ENCODE data around the gene CIAO3.

The CIAO3 gene

DNA sequence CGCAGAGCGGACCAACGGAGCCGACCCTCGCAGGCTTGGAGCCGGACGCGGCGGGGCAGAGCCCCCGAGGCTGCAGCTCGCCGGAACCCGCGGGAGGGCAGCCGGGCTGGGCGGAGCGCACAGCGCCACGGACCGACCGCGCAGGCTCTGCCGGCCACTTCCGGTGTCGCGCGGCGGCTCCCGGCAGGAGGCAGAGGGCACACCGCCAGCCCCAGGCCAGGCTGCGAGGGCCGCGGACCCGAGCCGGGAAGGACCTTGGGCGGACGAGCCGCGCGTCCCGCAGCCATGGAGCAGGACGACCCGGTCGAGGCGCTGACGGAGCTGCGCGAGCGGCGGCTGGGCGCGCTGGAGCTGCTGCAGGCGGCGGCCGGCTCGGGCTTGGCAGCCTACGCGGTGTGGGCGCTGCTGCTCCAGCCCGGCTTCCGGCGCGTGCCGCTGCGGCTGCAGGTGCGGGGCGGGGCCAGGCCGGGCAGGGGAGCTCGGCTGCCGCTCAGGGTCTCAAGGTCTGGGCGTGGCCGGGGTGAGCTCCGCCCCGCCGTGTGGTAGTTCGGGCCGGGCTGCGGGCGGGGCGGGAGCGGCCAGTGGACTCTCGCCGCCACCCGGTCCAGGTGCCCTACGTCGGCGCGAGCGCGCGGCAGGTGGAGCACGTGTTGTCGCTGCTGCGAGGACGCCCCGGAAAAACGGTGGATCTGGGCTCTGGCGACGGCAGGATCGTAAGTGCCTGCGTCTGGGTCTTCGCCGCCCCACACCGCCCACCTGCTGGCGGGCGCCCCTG is 19.6 kb downstream of the CIAO3 start, which contains the start of gene ANTKMT (continued):
- no peak for TF ChIP-seq ZNF23 (tag by site-specific recombination; IDR thresholded peaks at IDR 0.05; ENCODE audit: borderline replicate concordance)
- TF ChIP-seq ZNF792 (tag by site-specific recombination; IDR thresholded peaks at IDR 0.05), result no peak
- TF ChIP-seq ZNF596 (tag by site-specific recombination; IDR thresholded peaks at IDR 0.05), result peak; percentile 72
- peak; percentile 98; the same call in 1 of the 2 replicates for TF ChIP-seq ZNF561 (tag by site-specific recombination; IDR thresholded peaks at IDR 0.05; ENCODE audit: borderline replicate concordance)
- peak; percentile 88 for TF ChIP-seq ZNF660 (tag by site-specific recombination; IDR thresholded peaks at IDR 0.05)
- TF ChIP-seq ZNF76 (tag by site-specific recombination; IDR thresholded peaks at IDR 0.05; ENCODE audit: borderline replicate concordance, low read depth), result peak; percentile 49
- TF ChIP-seq, protein P1, sequence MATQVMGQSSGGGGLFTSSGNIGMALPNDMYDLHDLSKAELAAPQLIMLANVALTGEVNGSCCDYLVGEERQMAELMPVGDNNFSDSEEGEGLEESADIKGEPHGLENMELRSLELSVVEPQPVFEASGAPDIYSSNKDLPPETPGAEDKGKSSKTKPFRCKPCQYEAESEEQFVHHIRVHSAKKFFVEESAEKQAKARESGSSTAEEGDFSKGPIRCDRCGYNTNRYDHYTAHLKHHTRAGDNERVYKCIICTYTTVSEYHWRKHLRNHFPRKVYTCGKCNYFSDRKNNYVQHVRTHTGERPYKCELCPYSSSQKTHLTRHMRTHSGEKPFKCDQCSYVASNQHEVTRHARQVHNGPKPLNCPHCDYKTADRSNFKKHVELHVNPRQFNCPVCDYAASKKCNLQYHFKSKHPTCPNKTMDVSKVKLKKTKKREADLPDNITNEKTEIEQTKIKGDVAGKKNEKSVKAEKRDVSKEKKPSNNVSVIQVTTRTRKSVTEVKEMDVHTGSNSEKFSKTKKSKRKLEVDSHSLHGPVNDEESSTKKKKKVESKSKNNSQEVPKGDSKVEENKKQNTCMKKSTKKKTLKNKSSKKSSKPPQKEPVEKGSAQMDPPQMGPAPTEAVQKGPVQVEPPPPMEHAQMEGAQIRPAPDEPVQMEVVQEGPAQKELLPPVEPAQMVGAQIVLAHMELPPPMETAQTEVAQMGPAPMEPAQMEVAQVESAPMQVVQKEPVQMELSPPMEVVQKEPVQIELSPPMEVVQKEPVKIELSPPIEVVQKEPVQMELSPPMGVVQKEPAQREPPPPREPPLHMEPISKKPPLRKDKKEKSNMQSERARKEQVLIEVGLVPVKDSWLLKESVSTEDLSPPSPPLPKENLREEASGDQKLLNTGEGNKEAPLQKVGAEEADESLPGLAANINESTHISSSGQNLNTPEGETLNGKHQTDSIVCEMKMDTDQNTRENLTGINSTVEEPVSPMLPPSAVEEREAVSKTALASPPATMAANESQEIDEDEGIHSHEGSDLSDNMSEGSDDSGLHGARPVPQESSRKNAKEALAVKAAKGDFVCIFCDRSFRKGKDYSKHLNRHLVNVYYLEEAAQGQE (tag by site-specific recombination; IDR thresholded peaks at IDR 0.05), result no peak
- TF ChIP-seq ZNF658 (tag by site-specific recombination; IDR thresholded peaks at IDR 0.05), result no peak
- TF ChIP-seq ZSCAN16 (tag by site-specific recombination; IDR thresholded peaks at IDR 0.05), result no peak
- no peak for TF ChIP-seq ZFP37 (tag by site-specific recombination; IDR thresholded peaks at IDR 0.05)
- no peak for TF ChIP-seq ZNF133 (tag by site-specific recombination; IDR thresholded peaks at IDR 0.05)
- no peak for TF ChIP-seq ZNF16 (tag by site-specific recombination; IDR thresholded peaks at IDR 0.05; ENCODE audit: low read depth)
- no peak for TF ChIP-seq ZNF514 (tag by site-specific recombination; IDR thresholded peaks at IDR 0.05)
- TF ChIP-seq KLF9 (tag by site-specific recombination; IDR thresholded peaks at IDR 0.05; ENCODE audit: low read depth), result peak; percentile 52
- TF ChIP-seq, protein P2, sequence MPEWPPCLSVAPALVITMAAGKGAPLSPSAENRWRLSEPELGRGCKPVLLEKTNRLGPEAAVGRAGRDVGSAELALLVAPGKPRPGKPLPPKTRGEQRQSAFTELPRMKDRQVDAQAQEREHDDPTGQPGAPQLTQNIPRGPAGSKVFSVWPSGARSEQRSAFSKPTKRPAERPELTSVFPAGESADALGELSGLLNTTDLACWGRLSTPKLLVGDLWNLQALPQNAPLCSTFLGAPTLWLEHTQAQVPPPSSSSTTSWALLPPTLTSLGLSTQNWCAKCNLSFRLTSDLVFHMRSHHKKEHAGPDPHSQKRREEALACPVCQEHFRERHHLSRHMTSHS (tag by site-specific recombination; IDR thresholded peaks at IDR 0.05), result no peak
- no peak for TF ChIP-seq HOXA7 (CRISPR knock-in tag; IDR thresholded peaks at IDR 0.05; ENCODE audit: borderline replicate concordance)
- TF ChIP-seq ZFP69B (tag by site-specific recombination; IDR thresholded peaks at IDR 0.05), result no peak
- peak; percentile 69; the same call in 1 of the 2 replicates for TF ChIP-seq HIC1 (tag by site-specific recombination; IDR thresholded peaks at IDR 0.05)
- no peak for TF ChIP-seq PRDM1 (tag by site-specific recombination; IDR thresholded peaks at IDR 0.05)
- TF ChIP-seq, protein P3, sequence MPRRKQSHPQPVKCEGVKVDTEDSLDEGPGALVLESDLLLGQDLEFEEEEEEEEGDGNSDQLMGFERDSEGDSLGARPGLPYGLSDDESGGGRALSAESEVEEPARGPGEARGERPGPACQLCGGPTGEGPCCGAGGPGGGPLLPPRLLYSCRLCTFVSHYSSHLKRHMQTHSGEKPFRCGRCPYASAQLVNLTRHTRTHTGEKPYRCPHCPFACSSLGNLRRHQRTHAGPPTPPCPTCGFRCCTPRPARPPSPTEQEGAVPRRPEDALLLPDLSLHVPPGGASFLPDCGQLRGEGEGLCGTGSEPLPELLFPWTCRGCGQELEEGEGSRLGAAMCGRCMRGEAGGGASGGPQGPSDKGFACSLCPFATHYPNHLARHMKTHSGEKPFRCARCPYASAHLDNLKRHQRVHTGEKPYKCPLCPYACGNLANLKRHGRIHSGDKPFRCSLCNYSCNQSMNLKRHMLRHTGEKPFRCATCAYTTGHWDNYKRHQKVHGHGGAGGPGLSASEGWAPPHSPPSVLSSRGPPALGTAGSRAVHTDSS (tag by site-specific recombination; IDR thresholded peaks at IDR 0.05), result no peak; the same call in 1 of the 2 replicates
- TF ChIP-seq, protein P4, sequence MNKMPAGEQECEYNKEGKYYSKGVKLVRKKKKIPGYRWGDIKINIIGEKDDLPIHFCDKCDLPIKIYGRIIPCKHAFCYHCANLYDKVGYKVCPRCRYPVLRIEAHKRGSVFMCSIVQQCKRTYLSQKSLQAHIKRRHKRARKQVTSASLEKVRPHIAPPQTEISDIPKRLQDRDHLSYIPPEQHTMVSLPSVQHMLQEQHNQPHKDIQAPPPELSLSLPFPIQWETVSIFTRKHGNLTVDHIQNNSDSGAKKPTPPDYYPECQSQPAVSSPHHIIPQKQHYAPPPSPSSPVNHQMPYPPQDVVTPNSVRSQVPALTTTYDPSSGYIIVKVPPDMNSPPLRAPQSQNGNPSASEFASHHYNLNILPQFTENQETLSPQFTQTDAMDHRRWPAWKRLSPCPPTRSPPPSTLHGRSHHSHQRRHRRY (tag by site-specific recombination; IDR thresholded peaks at IDR 0.05), result no peak
- TF ChIP-seq ZNF707 (tag by site-specific recombination; IDR thresholded peaks at IDR 0.05), result no peak
- 0 out of 2 replicates have a peak, but pooled peaks have one; percentile 34 for TF ChIP-seq HOXC10 (CRISPR knock-in tag; IDR thresholded peaks at IDR 0.05)
- no peak for TF ChIP-seq ZNF114 (tag by site-specific recombination; IDR thresholded peaks at IDR 0.05)
- no peak for TF ChIP-seq ZNF548 (tag by site-specific recombination; IDR thresholded peaks at IDR 0.05)
- no peak for TF ChIP-seq GLI4 (tag by site-specific recombination; IDR thresholded peaks at IDR 0.05)
- TF ChIP-seq ZNF398 (tag by site-specific recombination; IDR thresholded peaks at IDR 0.05), result peak; percentile 41; the same call in 1 of the 2 replicates
- TF ChIP-seq ZNF558 (tag by site-specific recombination; IDR thresholded peaks at IDR 0.05), result no peak
- TF ChIP-seq ZNF768 (tag by site-specific recombination; IDR thresholded peaks at IDR 0.05), result no peak
- no peak for TF ChIP-seq ZNF184 (tag by site-specific recombination; IDR thresholded peaks at IDR 0.05)
